D341Med (cell line): Measurements from ENCODE around the gene ST6GALNAC6.

Experiments
- DNase-seq: peaks from one replicate; pipeline ENCODE4 v3.0.0; 2012; ENCODE audit warnings: low spot score

ST6GALNAC6 gene

GRCh38 chr9:127931092-127931881 lies 31.9 kb upstream of the ST6GALNAC6 start:
- no peak for DNase-seq

GRCh38 chr9:127930231-127931091 lies 31.1 kb upstream of the ST6GALNAC6 start, which contains the start of gene PIP5KL1:
TSS of gene PIP5KL1 (minus strand) at chr9:127930777. CDS start at chr9:127930752, 25 bp downstream.
- DNase-seq = peak; percentile 97

GRCh38 chr9:127929625-127929979 lies 30.2 kb upstream of the ST6GALNAC6 start:
- DNase-seq = no peak

GRCh38 chr9:127928676-127929624 lies 29.5 kb upstream of the ST6GALNAC6 start:
- DNase-seq = no peak

- DNase-seq = no peak
Measured at GRCh38 chr9:127927988-127928675, 28.7 kb upstream of the ST6GALNAC6 start.

GRCh38 chr9:127927201-127927987 lies 28.0 kb upstream of the ST6GALNAC6 start:
- no peak for DNase-seq

- DNase-seq = no peak
Measured at GRCh38 chr9:127926906-127927200, 27.4 kb upstream of the ST6GALNAC6 start.

GRCh38 chr9:127925959-127926905 lies 26.8 kb upstream of the ST6GALNAC6 start:
- no peak for DNase-seq

- DNase-seq = no peak
Measured at GRCh38 chr9:127924736-127925444, 25.5 kb upstream of the ST6GALNAC6 start.

- DNase-seq = no peak
Measured at GRCh38 chr9:127923771-127924170, 24.4 kb upstream of the ST6GALNAC6 start.

GRCh38 chr9:127923046-127923445 lies 23.6 kb upstream of the ST6GALNAC6 start:
- DNase-seq = peak; percentile 52

- DNase-seq = peak; percentile 89
Measured at GRCh38 chr9:127921557-127922120, 22.2 kb upstream of the ST6GALNAC6 start.

- DNase-seq = no peak
Measured at GRCh38 chr9:127920794-127921193, 21.4 kb upstream of the ST6GALNAC6 start.

GRCh38 chr9:127919253-127919815 lies 19.9 kb upstream of the ST6GALNAC6 start:
- DNase-seq = no peak

- no peak for DNase-seq
Measured at GRCh38 chr9:127918183-127919107, 19.0 kb upstream of the ST6GALNAC6 start.

- no peak for DNase-seq
Measured at GRCh38 chr9:127917603-127918002, 18.2 kb upstream of the ST6GALNAC6 start.
